OCI-LY3 (cell line): ENCODE results near the gene LIG1.

ENCODE experiments used
- CTCF ChIP-seq: fragments of 200-600, 300-600 bp; sonication (generic); IDR thresholded peaks from 2 replicates; pipeline ENCODE4 v1.5.1; 2014; ENCODE audit warnings: antibody characterized with exemption, low read length, low read depth
- EZH2phosphoT487 ChIP-seq: fragments of 200-600 bp; shearing (Covaris generic); IDR thresholded peaks from 2 replicates; pipeline ENCODE4 v1.6.1; 2018; ENCODE audit warnings: antibody characterized with exemption, mixed run types, low read depth

- TF ChIP-seq CTCF = no peak
- no peak for TF ChIP-seq EZH2phosphoT487
Measured at GRCh38 chr19:48175578-48175977, 5.4 kb upstream of the LIG1 start.
